WTC11 (cell line): Measurements from ENCODE around the gene TRIM75.

ENCODE experiments used
- ATF3 ChIP-seq: sonication (generic); formaldehyde crosslinking; conservative IDR thresholded peaks from 2 replicates; pipeline ENCODE4 v1.8.1; 2022; ENCODE audit warnings: mild to moderate bottlenecking, missing genetic modification reagents
- CTCF ChIP-seq: fragments of 200-600 bp; IDR thresholded peaks from 2 replicates; pipeline ENCODE4 v1.8.0; 2022; ENCODE audit warnings: antibody characterized with exemption
- ESRRA ChIP-seq: sonication (generic); formaldehyde crosslinking; IDR thresholded peaks from 2 replicates; pipeline ENCODE4 v1.8.1; 2022; ENCODE audit warnings: mild to moderate bottlenecking, missing genetic modification reagents, borderline replicate concordance
- ETV6 ChIP-seq: sonication (generic); formaldehyde crosslinking; IDR thresholded peaks from 2 replicates; pipeline ENCODE4 v1.8.1; 2022; ENCODE audit warnings: mild to moderate bottlenecking, missing genetic modification reagents
- FOXJ3 ChIP-seq: sonication (generic); formaldehyde crosslinking; IDR thresholded peaks from 2 replicates; pipeline ENCODE4 v1.9.0; 2021; ENCODE audit warnings: missing genetic modification reagents, mild to moderate bottlenecking, borderline replicate concordance
- KAT7 ChIP-seq: sonication (generic); formaldehyde crosslinking; IDR thresholded peaks from 2 replicates; pipeline ENCODE4 v1.8.1; 2023; ENCODE audit warnings: missing genetic modification reagents, mild to moderate bottlenecking, borderline replicate concordance
- NFYB ChIP-seq: sonication (generic); formaldehyde crosslinking; conservative IDR thresholded peaks from 2 replicates; pipeline ENCODE4 v1.8.0; 2022; ENCODE audit warnings: low read depth, missing genetic modification reagents
- NR2C2 ChIP-seq: sonication (generic); formaldehyde crosslinking; IDR thresholded peaks from 2 replicates; pipeline ENCODE4 v1.8.0; 2022; ENCODE audit warnings: mild to moderate bottlenecking, missing genetic modification reagents
- TCF7 ChIP-seq: sonication (generic); formaldehyde crosslinking; IDR thresholded peaks from 2 replicates; pipeline ENCODE4 v1.8.0; 2022; ENCODE audit warnings: mild to moderate bottlenecking, low read depth, missing genetic modification reagents, moderate library complexity
- USF1 ChIP-seq: sonication (generic); formaldehyde crosslinking; IDR thresholded peaks from 2 replicates; pipeline ENCODE4 v1.8.0; 2022; ENCODE audit warnings: mild to moderate bottlenecking, missing genetic modification reagents
- ZNF416 ChIP-seq: fragments of 250-450 bp; sonication (Bioruptor Pico); IDR thresholded peaks from 2 replicates; pipeline ENCODE4 v1.9.0; 2021; ENCODE audit warnings: mild to moderate bottlenecking, inconsistent platforms
- ZNF532 ChIP-seq: fragments of 250-450 bp; sonication (Bioruptor Pico); IDR thresholded peaks from 2 replicates; pipeline ENCODE4 v1.9.0; 2021; ENCODE audit warnings: mild to moderate bottlenecking, borderline replicate concordance

GRCh38 chr4:165070560-165070959, 16.9 kb downstream of the TRIM75 start:
- no peak for TF ChIP-seq ZNF416
- no peak for TF ChIP-seq ETV6 (CRISPR knock-in tag)
- TF ChIP-seq ZNF532 (CRISPR knock-in tag), result no peak
- no peak for TF ChIP-seq CTCF
- no peak for TF ChIP-seq FOXJ3
- no peak for TF ChIP-seq USF1 (CRISPR knock-in tag)
- no peak for TF ChIP-seq KAT7 (CRISPR knock-in tag)
- no peak for TF ChIP-seq TCF7
- TF ChIP-seq ESRRA, result no peak
- TF ChIP-seq NR2C2 (CRISPR knock-in tag), result no peak
- no peak for TF ChIP-seq NFYB
- no peak for TF ChIP-seq ATF3 (CRISPR knock-in tag)
